ENCODE results near the gene P2RY1.

- TF ChIP-seq POLR2A (IDR thresholded peaks at IDR 0.05) (no peak), CTCF (IDR thresholded peaks at IDR 0.05) (no peak), POLR2AphosphoS5 (IDR thresholded peaks at IDR 0.05) (no peak), EP300 (IDR thresholded peaks at IDR 0.05) (no peak)
These were observed 30.8 kb downstream of the P2RY1 start for GRCh38 chr3:152865668-152866245.

Measured in gastroesophageal sphincter (tissue), 3 donors.